Stimulated activated CD4-positive, alpha-beta T cell treated with anti-CD3 and anti-CD28 coated beads, Interleukin-4, amount 100 ng/mL, for 24 hours (primary cell): ENCODE results near the gene CISH.

ENCODE experiments used
- DNase-seq: peaks from one replicate; pipeline ENCODE4 v3.0.0-alpha.2; 2020

Gene CISH

GRCh38 chr3:50611464-50612233, at the start of gene CISH:
CISH (minus strand) TSS chr3:50611774; CDS start chr3:50611650, 124 bp downstream.
- peak; percentile 98 for DNase-seq

- no peak for DNase-seq
Observed at GRCh38 chr3:50660386-50660785, 48.8 kb upstream of the CISH start.

GRCh38 chr3:50658831-50659230, 47.3 kb upstream of the CISH start:
- DNase-seq = no peak

- DNase-seq = no peak
Observed at GRCh38 chr3:50658416-50658815, 46.8 kb upstream of the CISH start.

GRCh38 chr3:50657816-50658215, 46.2 kb upstream of the CISH start:
- DNase-seq = no peak

GRCh38 chr3:50657407-50657806, 45.8 kb upstream of the CISH start:
- DNase-seq = no peak

GRCh38 chr3:50656417-50657195, 45.0 kb upstream of the CISH start:
- DNase-seq = no peak

- DNase-seq = peak; percentile 35
Observed at GRCh38 chr3:50655009-50655830, 43.6 kb upstream of the CISH start.

GRCh38 chr3:50653937-50654595, 42.5 kb upstream of the CISH start:
- no peak for DNase-seq

- DNase-seq = peak; percentile 58
Observed at GRCh38 chr3:50652709-50653108, 41.1 kb upstream of the CISH start.

GRCh38 chr3:50651920-50652529, 40.5 kb upstream of the CISH start:
- no peak for DNase-seq

- DNase-seq = no peak
Observed at GRCh38 chr3:50651445-50651844, 39.9 kb upstream of the CISH start.

- no peak for DNase-seq
Observed at GRCh38 chr3:50650018-50650417, 38.4 kb upstream of the CISH start.

- DNase-seq = no peak
Observed at GRCh38 chr3:50649451-50649931, 37.9 kb upstream of the CISH start.

GRCh38 chr3:50648944-50649343, 37.4 kb upstream of the CISH start:
- no peak for DNase-seq

- DNase-seq = no peak
Observed at GRCh38 chr3:50648313-50648712, 36.7 kb upstream of the CISH start.

- DNase-seq = no peak
Observed at GRCh38 chr3:50645378-50645777, 33.8 kb upstream of the CISH start.

GRCh38 chr3:50644561-50644960, 33.0 kb upstream of the CISH start:
- no peak for DNase-seq

GRCh38 chr3:50642382-50642781, 30.8 kb upstream of the CISH start:
- DNase-seq = no peak

- no peak for DNase-seq
Observed at GRCh38 chr3:50639055-50639494, 27.5 kb upstream of the CISH start.

- no peak for DNase-seq
Observed at GRCh38 chr3:50637945-50638344, 26.4 kb upstream of the CISH start.

GRCh38 chr3:50637011-50637410, 25.4 kb upstream of the CISH start:
- no peak for DNase-seq
